Mucosa of stomach (tissue), 1 donor: ENCODE measurements around the gene SVIL.

ENCODE experiments used
- H3K27me3 ChIP-seq: one replicate; pipeline ENCODE4 v1.7.0; 2013; ENCODE audit warnings: mild to moderate bottlenecking, low read length; ENCODE audit not compliant: control insufficient read depth, insufficient read depth
- H3K36me3 ChIP-seq: one replicate; pipeline ENCODE4 v1.7.0; 2013; ENCODE audit warnings: low read length; ENCODE audit not compliant: control insufficient read depth, insufficient read depth
- H3K4me1 ChIP-seq: one replicate; pipeline ENCODE4 v1.7.0; 2013; ENCODE audit warnings: mild to moderate bottlenecking, low read length; ENCODE audit not compliant: control insufficient read depth, insufficient read depth
- H3K4me3 ChIP-seq: one replicate; pipeline ENCODE4 v1.7.0; 2013; ENCODE audit warnings: low read length
- H3K9ac ChIP-seq: one replicate; pipeline ENCODE4 v1.7.0; 2013; ENCODE audit warnings: mild to moderate bottlenecking, low read length, moderate library complexity
- H3K9me3 ChIP-seq: one replicate; pipeline ENCODE4 v1.7.0; 2013; ENCODE audit warnings: mild to moderate bottlenecking, low read length, moderate library complexity; ENCODE audit not compliant: control insufficient read depth
- donor health status: Pancreatic carcinoma.

The SVIL gene

DNA sequence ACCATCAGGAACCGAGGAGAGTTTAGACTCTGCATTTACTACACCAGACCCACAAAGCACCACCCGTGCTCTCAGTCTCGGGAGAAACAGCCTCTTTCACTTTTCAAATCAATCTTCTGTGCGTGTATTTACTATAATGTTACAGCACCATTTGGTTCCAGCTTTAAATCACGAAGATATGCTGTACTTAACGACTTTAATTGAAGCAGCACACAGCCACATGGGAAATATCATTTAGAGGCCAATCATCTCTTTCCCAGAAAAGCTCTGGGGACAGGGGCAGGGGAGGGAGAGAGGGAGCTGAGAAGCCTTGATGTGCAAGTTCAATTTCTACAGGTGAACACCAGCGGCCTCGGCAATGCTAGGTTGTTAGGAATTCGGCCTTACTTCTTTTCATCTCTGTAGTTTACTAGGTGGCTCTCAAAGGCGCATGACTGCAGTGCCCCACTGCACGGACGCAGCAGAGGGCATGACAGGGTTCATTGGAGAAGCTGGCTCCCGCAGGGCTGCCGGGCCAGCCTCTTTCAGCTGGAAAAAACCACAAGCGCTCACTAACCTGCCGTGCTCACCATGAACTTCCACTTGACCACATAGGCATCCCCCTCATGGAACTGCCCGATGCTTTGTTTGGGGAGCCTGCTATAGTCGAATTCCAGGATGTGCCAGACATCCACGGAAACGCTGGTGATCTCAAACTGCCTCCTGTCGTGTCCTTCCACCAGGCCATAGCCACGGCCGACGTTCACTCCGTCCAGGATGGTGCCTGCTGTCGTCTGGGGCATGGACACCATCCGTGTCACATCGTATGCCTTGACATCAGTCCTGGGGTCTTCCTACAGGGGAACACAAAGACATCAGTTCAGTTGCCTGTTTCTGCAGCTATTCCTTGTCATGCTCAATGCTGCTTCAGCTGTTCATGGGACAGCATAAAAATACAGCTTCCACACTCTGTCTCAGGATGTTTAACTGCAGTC is 154.5 kb downstream of the SVIL start:
- no peak overlapping the region for H3K9ac ChIP-seq
- no peaks in the 10 kb centered on the region for H3K27me3 ChIP-seq
- peaks cover 3% of the 10 kb centered on the region for H3K4me1 ChIP-seq
- H3K4me3 ChIP-seq = no peak overlapping the region
- no peaks in the 10 kb centered on the region for H3K36me3 ChIP-seq
- H3K9me3 ChIP-seq = no peaks in the 10 kb centered on the region

DNA sequence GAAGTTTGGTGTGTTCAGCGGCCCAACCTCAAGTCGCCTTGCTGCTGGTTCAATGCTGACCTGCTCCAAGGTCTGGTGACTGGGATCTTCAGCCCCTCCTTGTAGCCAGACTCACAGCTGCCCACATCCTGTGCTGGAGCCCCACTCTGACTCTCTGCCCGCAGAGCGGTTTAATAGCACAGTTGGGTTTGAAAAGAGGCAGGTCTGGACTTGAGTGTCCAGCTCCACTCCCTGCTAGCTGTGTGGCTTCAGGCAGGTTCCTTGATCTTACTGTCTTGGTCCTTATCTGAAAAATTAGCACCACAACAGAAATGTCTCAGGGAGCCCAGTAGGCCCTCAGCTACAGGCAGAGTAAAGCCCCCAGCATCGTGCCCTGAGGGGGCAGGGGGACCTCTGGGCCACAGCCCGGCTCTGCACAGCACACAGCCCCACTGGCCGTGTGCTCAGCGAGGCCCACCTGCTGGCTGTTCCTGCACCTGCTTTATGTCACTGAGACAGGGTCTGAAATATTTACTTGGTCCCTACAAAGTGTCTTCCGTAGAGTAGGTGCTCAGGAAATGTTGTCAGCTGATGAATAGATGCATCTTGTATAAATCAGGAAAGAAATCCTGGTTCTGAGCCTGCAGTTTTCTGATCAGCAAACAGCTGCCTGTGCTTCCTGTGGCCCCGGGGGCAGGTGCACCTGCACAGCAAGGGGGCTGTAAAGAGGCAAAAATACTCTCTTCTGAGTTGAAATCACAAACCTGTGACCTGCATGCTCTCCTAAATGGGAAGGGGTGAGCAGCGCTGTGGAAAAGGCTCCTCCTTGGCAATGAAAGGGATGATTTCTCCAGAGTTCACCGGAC is 155.5 kb downstream of the SVIL start:
- no peak overlapping the region for H3K4me3 ChIP-seq
- H3K9ac ChIP-seq = no peak overlapping the region
- H3K36me3 ChIP-seq = no peaks in the 10 kb centered on the region
- H3K4me1 ChIP-seq = peaks cover 3% of the 10 kb centered on the region
- no peaks in the 10 kb centered on the region for H3K27me3 ChIP-seq
- no peaks in the 10 kb centered on the region for H3K9me3 ChIP-seq

- no peaks in the 10 kb centered on the region for H3K9me3 ChIP-seq
- H3K9ac ChIP-seq = no peak overlapping the region
- peaks cover 6% of the 10 kb centered on the region for H3K36me3 ChIP-seq
- no peak overlapping the region for H3K4me3 ChIP-seq
- H3K27me3 ChIP-seq = no peaks in the 10 kb centered on the region
- no peaks in the 10 kb centered on the region for H3K4me1 ChIP-seq
Measured at GRCh38 chr10:29473406-29474100, 161.2 kb downstream of the SVIL start.

GRCh38 chr10:29473087-29473356 is 161.7 kb downstream of the SVIL start:
- H3K9ac ChIP-seq = no peak overlapping the region
- no peaks in the 10 kb centered on the region for H3K4me1 ChIP-seq
- H3K27me3 ChIP-seq = no peaks in the 10 kb centered on the region
- H3K9me3 ChIP-seq = no peaks in the 10 kb centered on the region
- peaks cover 6% of the 10 kb centered on the region for H3K36me3 ChIP-seq
- H3K4me3 ChIP-seq = no peak overlapping the region

DNA sequence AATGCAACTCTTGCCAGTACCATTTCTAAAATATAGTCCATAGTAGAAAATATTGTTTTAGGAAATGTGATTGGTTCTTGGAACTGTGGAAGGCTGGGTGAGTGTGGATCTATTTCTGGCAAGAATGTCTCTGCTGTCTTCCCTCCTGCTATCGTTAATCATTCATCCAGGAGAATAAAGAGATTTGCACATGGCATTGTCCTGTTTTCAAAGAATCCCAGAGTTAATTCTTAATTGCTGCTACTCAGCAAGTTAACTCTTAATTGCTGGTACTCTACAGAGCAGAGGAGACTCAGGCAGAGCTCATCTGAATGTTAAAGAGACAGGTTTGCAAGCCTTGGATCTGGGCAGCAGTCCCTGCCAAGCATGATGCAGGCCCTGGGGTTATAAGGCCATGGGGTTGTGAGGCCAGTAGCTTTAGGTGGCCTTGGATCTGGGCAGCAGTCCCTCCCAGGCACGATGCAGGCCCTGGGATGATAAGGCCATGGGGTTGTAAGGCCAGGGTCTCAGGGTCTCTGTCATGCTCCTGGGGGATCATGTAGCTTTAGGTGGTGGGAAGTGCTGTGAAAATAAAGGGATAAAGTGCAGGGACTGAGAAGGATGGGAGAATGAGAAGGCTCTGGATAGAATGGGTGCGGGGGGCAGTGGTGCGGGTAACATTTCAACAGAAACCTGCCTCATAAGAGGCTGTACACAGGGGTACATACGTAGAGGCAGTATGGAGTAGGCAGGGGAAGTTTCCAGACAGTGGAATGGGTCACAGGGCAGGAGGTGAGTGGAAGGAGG is 162.3 kb downstream of the SVIL start:
- no peaks in the 10 kb centered on the region for H3K4me1 ChIP-seq
- H3K9me3 ChIP-seq = no peaks in the 10 kb centered on the region
- H3K4me3 ChIP-seq = no peak overlapping the region
- H3K9ac ChIP-seq = no peak overlapping the region
- H3K27me3 ChIP-seq = no peaks in the 10 kb centered on the region
- H3K36me3 ChIP-seq = peaks cover 6% of the 10 kb centered on the region

DNA sequence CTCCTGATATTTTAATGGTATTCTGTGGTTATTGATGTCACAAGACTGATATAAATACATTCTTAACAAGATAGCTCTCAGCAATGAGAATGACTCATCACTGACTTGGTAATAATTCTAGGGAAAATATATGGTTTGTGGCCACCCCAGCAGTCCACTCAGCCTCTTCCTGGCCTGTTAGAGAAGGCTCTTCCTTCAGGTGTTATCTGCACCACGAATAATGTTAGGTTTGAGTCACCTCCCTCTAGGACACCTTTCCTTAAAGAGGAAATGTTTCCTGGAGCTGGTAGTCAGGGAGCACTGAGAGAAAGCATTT is 163.3 kb downstream of the SVIL start:
- Histone ChIP-seq H3K27me3 (no peaks in the 10 kb centered on the region), H3K9ac (no peak overlapping the region), H3K36me3 (peaks cover 6% of the 10 kb centered on the region), H3K4me3 (no peak overlapping the region), H3K9me3 (no peaks in the 10 kb centered on the region), H3K4me1 (no peaks in the 10 kb centered on the region)

GRCh38 chr10:29470843-29471543 is 163.8 kb downstream of the SVIL start:
- Histone ChIP-seq H3K9ac (no peak overlapping the region), H3K36me3 (peaks cover 6% of the 10 kb centered on the region), H3K27me3 (no peaks in the 10 kb centered on the region), H3K4me1 (no peaks in the 10 kb centered on the region), H3K4me3 (no peak overlapping the region), H3K9me3 (no peaks in the 10 kb centered on the region)

GRCh38 chr10:29470355-29470705 is 164.4 kb downstream of the SVIL start:
- peaks cover 6% of the 10 kb centered on the region for H3K36me3 ChIP-seq

GRCh38 chr10:29469481-29470354 is 165.1 kb downstream of the SVIL start:
- Histone ChIP-seq H3K4me3 (no peak overlapping the region), H3K9me3 (no peaks in the 10 kb centered on the region), H3K36me3 (peaks cover 6% of the 10 kb centered on the region), H3K27me3 (no peaks in the 10 kb centered on the region), H3K9ac (no peak overlapping the region), H3K4me1 (no peaks in the 10 kb centered on the region)

More at GRCh38 chr10:29470355-29470705, 164.4 kb downstream of the SVIL start:
- no peak overlapping the region for H3K4me3 ChIP-seq
- no peak overlapping the region for H3K9ac ChIP-seq
- H3K4me1 ChIP-seq = no peaks in the 10 kb centered on the region
- H3K9me3 ChIP-seq = no peaks in the 10 kb centered on the region
- no peaks in the 10 kb centered on the region for H3K27me3 ChIP-seq

DNA sequence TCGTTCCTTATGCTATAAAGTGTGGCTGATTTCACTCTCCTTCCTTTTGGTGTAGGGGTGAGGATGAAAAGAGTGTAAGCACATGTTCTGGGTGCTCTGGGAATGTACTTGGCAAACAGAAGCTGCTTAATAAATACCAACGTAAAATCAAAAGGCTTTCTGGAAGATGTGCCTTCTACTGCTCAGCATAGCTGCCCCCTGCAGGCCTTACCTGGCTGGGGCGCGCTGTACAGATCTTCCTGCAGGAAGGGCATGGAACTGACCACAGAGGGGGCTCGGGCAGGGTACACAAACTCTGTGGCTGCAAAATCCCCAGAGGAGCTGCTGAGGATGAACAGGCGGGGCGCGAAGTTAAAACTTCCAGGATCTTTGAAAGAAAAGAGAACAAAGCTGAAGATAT is 169.4 kb downstream of the SVIL start:
- peaks cover 6% of the 10 kb centered on the region for H3K36me3 ChIP-seq
- H3K4me1 ChIP-seq = no peaks in the 10 kb centered on the region
- no peaks in the 10 kb centered on the region for H3K9me3 ChIP-seq
- no peaks in the 10 kb centered on the region for H3K27me3 ChIP-seq
- H3K9ac ChIP-seq = no peak overlapping the region
- H3K4me3 ChIP-seq = no peak overlapping the region
